Brain pericyte (primary cell): ENCODE measurements around the gene SPATA32.

ENCODE experiments used
- DNase-seq: peaks from one replicate; pipeline ENCODE4 v3.0.0-alpha.2; 2012; ENCODE audit warnings: low read depth, low spot score

Gene SPATA32

DNA sequence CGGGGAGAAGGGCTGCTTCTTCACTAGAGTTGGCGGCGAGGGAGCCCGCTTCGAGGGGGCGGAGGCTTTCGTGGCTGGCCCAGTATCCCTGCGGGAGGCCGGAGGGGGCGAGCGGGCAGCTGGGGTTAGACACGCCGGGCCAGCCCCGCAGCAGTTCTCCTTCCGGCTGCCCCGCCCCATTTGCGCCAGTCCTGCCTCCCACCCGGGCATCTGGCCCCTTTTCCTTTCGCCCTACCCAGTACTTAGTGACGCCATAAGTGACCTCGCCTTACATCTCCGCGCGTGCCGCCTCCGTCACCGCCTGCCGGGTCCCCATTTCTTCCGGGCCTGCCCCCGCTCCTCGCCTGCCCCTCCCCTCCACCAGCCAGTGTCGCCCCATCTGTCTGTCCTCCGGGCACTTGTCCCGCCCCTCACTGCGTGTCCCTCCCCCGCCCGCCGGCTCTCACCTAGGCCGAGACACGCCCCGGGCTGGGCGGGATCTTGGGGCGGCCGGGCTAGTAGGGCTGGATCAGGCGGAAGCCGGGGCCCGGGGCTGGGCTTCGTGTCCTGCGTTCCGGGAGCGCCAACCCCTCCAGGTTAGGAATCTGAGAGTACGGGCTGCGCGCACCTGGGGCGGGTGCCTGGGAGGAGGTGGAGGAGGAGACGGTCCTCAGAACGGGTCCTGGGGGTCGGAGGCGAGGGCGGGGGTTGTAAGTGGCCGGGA lies 14.3 kb downstream of the SPATA32 start:
- peak; percentile 61 for DNase-seq

- no peak for DNase-seq
Observed at GRCh38 chr17:45246861-45247428, 14.9 kb downstream of the SPATA32 start.

GRCh38 chr17:45246338-45246737 lies 15.6 kb downstream of the SPATA32 start:
- no peak for DNase-seq

DNA sequence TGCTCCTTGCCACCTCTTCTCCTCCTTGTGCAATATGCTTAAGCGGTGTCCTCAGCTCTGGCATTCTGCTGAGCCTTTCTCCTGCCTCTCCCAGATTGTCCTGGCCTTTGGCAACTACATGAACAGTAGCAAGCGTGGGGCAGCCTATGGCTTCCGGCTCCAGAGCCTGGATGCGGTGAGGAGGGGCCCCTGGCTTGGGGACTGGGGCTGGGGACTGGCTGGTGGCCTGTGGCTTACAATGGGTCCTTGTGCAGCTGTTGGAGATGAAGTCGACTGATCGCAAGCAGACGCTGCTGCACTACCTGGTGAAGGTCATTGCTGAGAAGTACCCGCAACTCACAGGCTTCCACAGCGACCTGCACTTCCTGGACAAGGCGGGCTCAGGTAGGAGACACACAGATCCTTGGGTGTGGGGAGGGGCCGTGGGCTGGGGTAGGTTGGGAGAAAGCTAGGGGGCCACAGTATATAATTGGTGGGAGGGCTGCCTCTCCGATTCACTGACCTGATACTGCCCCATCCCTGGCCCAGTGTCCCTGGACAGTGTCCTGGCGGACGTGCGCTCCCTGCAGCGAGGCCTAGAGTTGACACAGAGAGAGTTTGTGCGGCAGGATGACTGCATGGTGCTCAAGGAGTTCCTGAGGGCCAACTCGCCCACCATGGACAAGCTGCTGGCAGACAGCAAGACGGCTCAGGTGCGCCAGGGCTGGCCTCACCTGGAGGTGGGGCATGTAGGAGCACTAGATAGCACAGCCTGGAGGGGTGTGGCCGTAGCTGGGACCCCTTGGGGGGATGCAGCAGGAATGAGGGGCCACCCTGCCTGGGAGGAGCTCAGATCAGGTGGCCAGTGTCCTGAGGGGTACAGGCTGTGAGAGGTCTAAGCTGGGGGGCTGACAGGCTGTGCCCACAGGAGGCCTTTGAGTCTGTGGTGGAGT lies 16.9 kb downstream of the SPATA32 start:
- DNase-seq: no peak

- DNase-seq: no peak
Observed at GRCh38 chr17:45243750-45244149, 18.1 kb downstream of the SPATA32 start.

DNA sequence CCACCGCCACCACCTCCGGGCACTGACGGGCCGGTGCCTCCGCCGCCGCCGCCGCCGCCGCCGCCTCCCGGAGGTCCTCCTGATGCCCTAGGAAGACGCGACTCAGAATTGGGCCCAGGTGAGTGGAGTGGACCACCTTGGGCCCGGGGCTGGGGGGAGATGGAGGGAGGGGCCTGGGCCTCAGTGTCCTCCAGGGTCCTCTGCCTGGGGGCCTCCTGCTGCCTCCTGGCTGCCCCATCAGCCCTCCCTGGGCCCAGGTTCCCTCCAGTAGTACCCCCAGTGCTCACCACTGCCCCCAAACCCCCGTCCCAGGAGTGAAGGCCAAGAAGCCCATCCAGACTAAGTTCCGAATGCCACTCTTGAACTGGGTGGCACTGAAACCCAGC lies 19.9 kb downstream of the SPATA32 start:
- no peak for DNase-seq

- no peak for DNase-seq
Observed at GRCh38 chr17:45241328-45242028, 20.4 kb downstream of the SPATA32 start.

DNA sequence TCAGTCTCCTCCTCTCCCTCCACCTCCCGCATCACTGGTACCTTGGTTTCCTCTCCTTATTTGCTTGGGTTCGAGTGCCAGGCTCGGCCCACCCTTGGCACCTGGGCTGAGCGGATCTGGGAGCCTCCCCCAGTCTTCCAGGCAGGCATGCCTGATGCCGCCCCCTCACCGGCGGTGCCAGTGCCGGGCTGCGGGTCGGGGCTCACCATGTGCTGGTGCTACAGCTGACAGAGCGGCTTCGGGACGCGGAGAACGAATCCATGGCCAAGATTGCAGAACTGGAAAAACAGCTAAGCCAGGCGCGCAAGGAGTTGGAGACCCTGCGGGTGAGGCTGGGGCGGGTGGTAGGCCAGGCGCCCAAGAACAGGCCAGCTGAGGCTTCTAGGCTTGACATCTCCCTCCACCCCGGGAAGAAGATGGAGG lies 21.0 kb downstream of the SPATA32 start:
- DNase-seq: no peak

DNA sequence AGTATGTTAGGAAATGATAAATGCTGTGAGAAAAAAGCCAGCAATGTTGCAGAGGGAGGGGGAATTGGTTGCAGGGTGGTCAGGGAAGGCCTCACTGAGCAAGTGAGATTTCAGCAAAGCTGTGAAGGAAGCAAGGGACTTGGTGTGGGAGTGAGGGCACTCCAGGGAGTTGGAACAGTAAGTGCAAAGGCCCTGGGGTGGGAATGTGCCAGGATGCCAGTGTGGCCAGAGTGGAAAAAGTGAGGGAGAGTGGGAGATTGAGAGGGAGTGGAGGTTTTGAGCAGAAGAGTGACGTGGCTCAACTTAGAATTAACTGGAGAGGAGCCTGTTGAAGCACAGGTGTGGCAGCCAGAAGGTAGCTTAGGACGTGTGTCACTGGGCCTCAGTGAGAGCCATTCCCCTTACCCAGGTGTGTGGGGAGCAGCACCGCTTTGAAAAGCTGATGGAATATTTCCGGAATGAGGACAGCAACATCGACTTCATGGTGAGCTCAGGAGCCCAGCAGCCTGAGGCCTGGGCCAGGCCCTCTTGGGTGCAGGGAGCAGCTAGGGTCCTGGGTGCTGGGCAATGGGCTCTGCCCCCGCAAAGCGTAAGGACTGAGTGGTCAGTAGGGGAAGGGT lies 23.6 kb downstream of the SPATA32 start:
- DNase-seq: no peak

GRCh38 chr17:45237686-45238085 lies 24.2 kb downstream of the SPATA32 start:
- DNase-seq: no peak

DNA sequence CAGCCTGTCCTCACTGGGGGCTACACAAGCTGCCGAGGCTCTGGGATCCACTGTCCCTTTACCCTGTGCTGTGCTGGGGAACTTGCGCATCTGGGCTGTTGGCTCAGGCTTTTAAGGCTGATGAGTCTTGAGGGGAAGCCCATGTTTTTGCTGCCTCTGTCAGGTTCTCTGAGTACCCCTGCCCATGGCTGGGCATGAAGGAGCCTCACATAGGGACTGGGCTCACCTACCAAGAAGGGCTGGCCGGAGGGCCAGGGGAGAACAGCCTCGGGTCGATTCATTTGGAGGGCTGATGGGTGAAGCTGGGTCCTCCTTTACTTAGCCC lies 25.6 kb downstream of the SPATA32 start:
- no peak for DNase-seq

DNA sequence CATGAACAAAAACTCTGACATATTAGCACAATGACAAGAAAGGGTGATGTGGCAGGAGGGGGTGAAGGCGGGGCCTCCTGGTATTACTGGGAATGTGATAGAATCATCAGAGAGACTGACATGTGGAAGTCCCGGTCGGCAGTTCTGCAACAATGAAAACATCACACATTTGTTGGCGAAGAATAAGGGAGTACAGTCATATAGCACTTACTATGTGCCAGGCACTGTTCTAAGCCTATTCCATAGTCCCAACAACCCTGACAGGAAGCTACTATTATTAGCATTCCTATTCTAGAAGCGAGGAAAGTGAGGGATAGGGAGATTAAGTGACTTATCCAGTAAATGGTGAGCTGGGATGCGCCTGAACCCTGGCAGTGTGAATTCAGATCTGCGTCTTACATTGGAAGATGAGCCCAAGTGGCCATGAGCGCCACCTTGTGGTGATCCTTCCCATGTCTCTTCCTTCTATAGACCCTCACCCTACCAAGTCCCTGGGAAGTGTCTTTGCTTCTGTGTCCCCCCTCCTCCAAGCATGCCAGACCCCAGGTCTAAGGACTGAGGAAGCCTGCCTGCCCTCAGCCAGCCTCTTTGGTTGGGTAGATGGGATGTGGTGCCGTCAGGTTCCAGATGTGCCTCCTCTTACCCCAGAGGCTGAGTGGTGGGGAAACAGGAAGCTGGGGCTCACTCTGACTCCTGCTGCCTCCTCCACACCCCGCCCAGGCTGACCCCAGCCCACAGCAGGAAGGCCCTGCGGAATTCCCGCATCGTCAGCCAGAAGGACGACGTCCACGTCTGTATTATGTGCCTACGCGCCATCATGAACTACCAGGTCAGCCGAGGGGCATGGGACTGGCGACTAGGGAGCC lies 26.2 kb downstream of the SPATA32 start:
- DNase-seq: peak; percentile 32

GRCh38 chr17:45234641-45235415 lies 27.1 kb downstream of the SPATA32 start:
- no peak for DNase-seq

DNA sequence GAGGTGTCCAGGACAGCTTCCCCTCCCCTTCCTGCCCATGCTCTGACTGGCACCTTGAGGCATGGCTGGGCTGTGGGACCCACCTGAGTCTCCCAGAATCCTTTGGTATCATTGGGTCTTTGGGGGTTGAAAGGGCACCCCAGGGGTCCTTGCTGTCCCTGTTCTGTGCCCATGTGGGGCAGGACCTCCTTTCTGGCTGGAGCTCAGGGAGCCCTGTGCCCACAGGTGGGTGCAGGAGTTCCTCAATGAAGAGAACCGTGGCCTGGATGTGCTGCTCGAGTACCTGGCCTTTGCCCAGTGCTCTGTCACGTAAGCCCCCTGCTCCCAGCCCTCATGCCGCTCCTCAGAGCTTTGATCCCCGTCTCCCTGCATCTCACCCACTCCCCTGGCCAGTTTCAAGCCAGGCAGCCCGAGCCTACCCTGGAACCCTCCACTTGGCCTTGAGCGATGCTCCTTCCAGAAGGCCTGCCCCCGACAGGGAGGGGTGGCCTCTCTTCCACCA lies 28.4 kb downstream of the SPATA32 start:
- no peak for DNase-seq

GRCh38 chr17:45232514-45233422 lies 29.1 kb downstream of the SPATA32 start:
- no peak for DNase-seq

- no peak for DNase-seq
Observed at GRCh38 chr17:45231481-45232116, 30.3 kb downstream of the SPATA32 start.

- DNase-seq: no peak
Observed at GRCh38 chr17:45230787-45231480, 31.0 kb downstream of the SPATA32 start.

- DNase-seq: no peak
Observed at GRCh38 chr17:45230410-45230786, 31.5 kb downstream of the SPATA32 start.
